Thyroid gland (tissue), 4 donors: ENCODE measurements around the gene ATP6V0B.

Experiments used
- CTCF ChIP-seq, 6 experiments: fragments of 200-600 bp in 3 of 6; fragments of 450-650 bp in 3 of 6; sonication (generic) in 3 of 6; IDR thresholded peaks; one replicate each; pipeline ENCODE4 v1.5.1; 2016 to 2019; ENCODE audit warnings: antibody characterized with exemption in 6 of 6, mild to moderate bottlenecking in 2 of 6, inconsistent platforms in 1 of 6, moderate library complexity in 1 of 6
- POLR2A ChIP-seq, 2 donors: fragments of 450-650 bp; IDR thresholded peaks; one replicate each; pipeline ENCODE4 v1.6.1; 2017; ENCODE audit warnings: antibody characterized with exemption in 2 of 2, mild to moderate bottlenecking in 2 of 2, moderate library complexity in 1 of 2

GRCh38 chr1:43969746-43970466 is 4.9 kb upstream of the ATP6V0B start, which contains the start of gene DPH2:
- TF ChIP-seq CTCF (IDR thresholded peaks at IDR 0.05) (peak in 2 of 6 experiments; percentile 14 to 43), POLR2A (IDR thresholded peaks at IDR 0.05) (peak in 1 of 2 donors; percentile 28)
